Muscle of back (tissue), 13 donors: ENCODE data around the gene SUN5. TPM values are rescaled to one million over a fixed set of nuclear protein-coding genes. Genes with fewer than 3 reads are reported as not detected.
"Not testable (repeated sequence)": the region's sequence is repeated elsewhere in the genome, so short reads cannot be mapped to it uniquely, and the experiment has no call there.

Experiments used
- DNase-seq, 3 donors: peaks; one replicate each; pipeline versions ENCODE4 v3.0.0 to v3.0.0-alpha.2; 2013
- long read RNA-seq, 9 donors: transcript quantifications; one replicate each; lab custom pipeline, GENCODE V29; 2026
- polyA plus RNA-seq, 10 donors: library from polyadenylated mRNA; unstranded; fragments of 120-200 nt; gene quantifications; one replicate each; pipeline ENCODE4 v1.2.1, GENCODE V29; 2013; ENCODE audit not compliant: insufficient read length in 10 of 10

Gene SUN5
- polyA plus RNA-seq, result not detected
- long read RNA-seq, donor 1, result 0 reads
- long read RNA-seq, donor 2, result 0 reads
- long read RNA-seq, donor 3, result 0 reads
- long read RNA-seq, donor 4, result 0 reads
- long read RNA-seq, donor 5, result 0 reads
- long read RNA-seq, donor 6, result 0 reads
- long read RNA-seq, donor 7, result 0 reads
- long read RNA-seq, donor 8, result 0 reads
- long read RNA-seq, donor 9, result 0 reads

- DNase-seq, result no peak
Measured at GRCh38 chr20:33004141-33004751, at the start of gene SUN5. SUN5 (minus strand) TSS chr20:33004433; CDS start chr20:33004340, 93 bp downstream.

- no peak for DNase-seq
Measured at GRCh38 chr20:33053291-33054106, 49.3 kb upstream of the SUN5 start, which contains the start of gene BPIFB3. BPIFB3 (plus strand) TSS chr20:33053903; CDS start chr20:33055436, 1,533 bp downstream.

- no peak for DNase-seq
Measured at GRCh38 chr20:33051333-33051732, 47.1 kb upstream of the SUN5 start.

- no peak for DNase-seq
Measured at GRCh38 chr20:33046412-33046811, 42.2 kb upstream of the SUN5 start.

GRCh38 chr20:33045129-33045721, 41.0 kb upstream of the SUN5 start:
- DNase-seq, result not testable (repeated sequence)

GRCh38 chr20:33043731-33044181, 39.5 kb upstream of the SUN5 start:
- DNase-seq, result no peak

GRCh38 chr20:33042983-33043730, 38.9 kb upstream of the SUN5 start:
- no peak for DNase-seq

- DNase-seq, result no peak
Measured at GRCh38 chr20:33042430-33042829, 38.2 kb upstream of the SUN5 start.

- DNase-seq, result no peak
Measured at GRCh38 chr20:33038243-33038642, 34.0 kb upstream of the SUN5 start.

GRCh38 chr20:33037456-33037855, 33.2 kb upstream of the SUN5 start:
- no peak for DNase-seq

GRCh38 chr20:33034901-33035492, 30.8 kb upstream of the SUN5 start:
- no peak for DNase-seq

GRCh38 chr20:33034115-33034514, 29.9 kb upstream of the SUN5 start:
- DNase-seq, result no peak

- DNase-seq, result no peak
Measured at GRCh38 chr20:33033381-33033780, 29.1 kb upstream of the SUN5 start.

- DNase-seq, result no peak
Measured at GRCh38 chr20:33032555-33032954, 28.3 kb upstream of the SUN5 start.

- no peak for DNase-seq
Measured at GRCh38 chr20:33031531-33031930, 27.3 kb upstream of the SUN5 start, which contains the start of gene BPIFB6. BPIFB6 (plus strand) TSS chr20:33031648; CDS start chr20:33031648, 0 bp downstream.

- DNase-seq, result no peak
Measured at GRCh38 chr20:33030569-33030968, 26.3 kb upstream of the SUN5 start.

GRCh38 chr20:33030076-33030475, 25.8 kb upstream of the SUN5 start:
- DNase-seq, result no peak

GRCh38 chr20:33028875-33029274, 24.6 kb upstream of the SUN5 start:
- DNase-seq, result no peak

GRCh38 chr20:33027769-33028751, 23.8 kb upstream of the SUN5 start:
- DNase-seq, result no peak
